GM23338 (cell line): ENCODE results near the gene ADI1. TPM values are rescaled to one million over a fixed set of nuclear protein-coding genes. Genes with fewer than 3 reads are reported as not detected.

ENCODE experiments used
- ATAC-seq: fragments of 200-7000 bp; cut with Tn5 transposase; 3 replicates; pipeline ENCODE4 v1.9.1; 2020
- DNase-seq: peaks from one replicate; pipeline ENCODE4 v3.0.0-alpha.2; 2015; ENCODE audit warnings: low spot score
- H2AFZ ChIP-seq: fragments of 200-600 bp; sonication (generic); 2 replicates; pipeline ENCODE4 v1.8.0; 2016; ENCODE audit warnings: antibody characterized with exemption, mild to moderate bottlenecking, moderate library complexity
- H3F3A ChIP-seq: fragments of 200-600 bp; sonication (generic); replicated peaks from 2 replicates; pipeline ENCODE4 v1.8.0; 2017; ENCODE audit warnings: antibody characterized with exemption, mixed run types, low read depth
- H3K27ac ChIP-seq: fragments of 200-600 bp; sonication (generic); 2 replicates; pipeline ENCODE4 v1.6.1; 2016; ENCODE audit warnings: low read depth
- H3K27me3 ChIP-seq: fragments of 200-600 bp; sonication (generic); 2 replicates; pipeline ENCODE4 v1.8.0; 2016; ENCODE audit warnings: mild to moderate bottlenecking, mixed run types, moderate library complexity; ENCODE audit not compliant: insufficient read depth
- H3K36me3 ChIP-seq: fragments of 200-600 bp; sonication (generic); 2 replicates; pipeline ENCODE4 v1.8.0; 2016; ENCODE audit warnings: mild to moderate bottlenecking; ENCODE audit not compliant: insufficient read depth
- H3K4me1 ChIP-seq: fragments of 200-600 bp; sonication (generic); 2 replicates; pipeline ENCODE4 v1.8.0; 2016; ENCODE audit warnings: mild to moderate bottlenecking, moderate library complexity; ENCODE audit not compliant: insufficient read depth
- H3K4me2 ChIP-seq: fragments of 200-600 bp; sonication (generic); 2 replicates; pipeline ENCODE4 v1.7.1; 2017; ENCODE audit warnings: mixed run types
- H3K4me3 ChIP-seq: fragments of 200-600 bp; sonication (generic); 2 replicates; pipeline ENCODE4 v1.6.1; 2016; ENCODE audit warnings: mixed run types
- H3K79me2 ChIP-seq: fragments of 200-600 bp; sonication (generic); replicated peaks from 2 replicates; pipeline ENCODE4 v1.8.0; 2017; ENCODE audit warnings: mild to moderate bottlenecking; ENCODE audit not compliant: insufficient read depth
- H3K9me2 ChIP-seq: fragments of 200-600 bp; sonication (generic); 2 replicates; pipeline ENCODE4 v1.8.0; 2017; ENCODE audit not compliant: insufficient read depth
- H4K20me1 ChIP-seq: fragments of 200-600 bp; sonication (generic); replicated peaks from 2 replicates; pipeline ENCODE4 v1.8.0; 2017; ENCODE audit warnings: mild to moderate bottlenecking; ENCODE audit not compliant: insufficient read depth
- H3K27ac Mint-ChIP-seq: 2 replicates; pipeline ENCODE4 v1.8.0; 2020; ENCODE audit warnings: inconsistent platforms, mild to moderate bottlenecking, moderate library complexity, mixed read lengths
- H3K27me3 Mint-ChIP-seq: 3 replicates; pipeline ENCODE4 v1.8.0; 2022; ENCODE audit warnings: low read depth, mild to moderate bottlenecking, moderate library complexity, mixed read lengths, inconsistent platforms; ENCODE audit not compliant: insufficient read depth, poor library complexity
- H3K36me3 Mint-ChIP-seq: 3 replicates; pipeline ENCODE4 v1.8.0; 2021; ENCODE audit warnings: low read depth, mild to moderate bottlenecking, inconsistent platforms, moderate library complexity, mixed read lengths
- H3K4me1 Mint-ChIP-seq: 3 replicates; pipeline ENCODE4 v1.8.0; 2020; ENCODE audit warnings: mild to moderate bottlenecking, inconsistent platforms, mixed read lengths
- H3K4me3 Mint-ChIP-seq: 3 replicates; pipeline ENCODE4 v1.8.0; 2021; ENCODE audit warnings: moderate library complexity, mild to moderate bottlenecking, inconsistent platforms, mixed read lengths
- H3K9me3 Mint-ChIP-seq: 3 replicates; pipeline ENCODE4 v1.8.0; 2020; ENCODE audit warnings: moderate library complexity, mild to moderate bottlenecking, inconsistent platforms, mixed read lengths
- ETS1 ChIP-seq: IDR thresholded peaks from 2 replicates; pipeline ENCODE4 v1.6.1; 2016; ENCODE audit warnings: antibody characterized with exemption
- NANOG ChIP-seq: IDR thresholded peaks from 2 replicates; pipeline ENCODE4 v1.6.1; 2016; ENCODE audit warnings: antibody characterized with exemption, borderline replicate concordance
- REST ChIP-seq: IDR thresholded peaks from one replicate; pipeline ENCODE4 v1.6.1; 2018; ENCODE audit warnings: antibody characterized with exemption; ENCODE audit not compliant: unreplicated experiment
- ZNF114 ChIP-seq: fragments of 250-450 bp; sonication (Bioruptor Pico); IDR thresholded peaks from 2 replicates; pipeline ENCODE4 v1.5.0; 2020; ENCODE audit warnings: mild to moderate bottlenecking, moderate library complexity
- ZNF331 ChIP-seq: fragments of 250-450 bp; sonication (Bioruptor Pico); IDR thresholded peaks from 2 replicates; pipeline ENCODE4 v1.5.0; 2020; ENCODE audit warnings: low read depth, mild to moderate bottlenecking, moderate library complexity
- ZNF462 ChIP-seq: fragments of 250-450 bp; sonication (Bioruptor Pico); IDR thresholded peaks from 2 replicates; pipeline ENCODE4 v1.5.0; 2020; ENCODE audit warnings: mild to moderate bottlenecking, moderate library complexity
- polyA plus RNA-seq: library from polyadenylated mRNA; unstranded; fragments of >200 nt; fragmentation: Nextera tagmentation; extraction: Ambion mirVana; gene quantifications from 2 replicates; pipeline ENCODE4 v1.2.1, GENCODE V29; 2016
- total RNA-seq: library from RNA; depleted of rRNA; stranded (reverse); fragments of >200 nt; shearing (Covaris generic); gene quantifications from 2 replicates; pipeline ENCODE4 v1.2.3, GENCODE V29; 2014

Gene ADI1
- total and polyA plus RNA-seq, 2 experiments from 2014 or later: 16.3 to 31.9 TPM

- TF ChIP-seq ETS1 (no peak), ZNF331 (CRISPR knock-in tag) (no peak)
Measured at GRCh38 chr2:3543023-3543683, 23.8 kb upstream of the ADI1 start (continued).

GRCh38 chr2:3542107-3542506, 22.8 kb upstream of the ADI1 start:
- H3K27ac Mint-ChIP-seq: no peak overlapping the region
- Histone ChIP-seq H3K79me2 (peaks cover 34% of the 10 kb centered on the region), H3K27me3 (no peaks in the 10 kb centered on the region), H3K4me2 (no peak overlapping the region), H3K4me3 (no peak overlapping the region), H2AFZ (no peak overlapping the region), H3K4me1 (no peaks in the 10 kb centered on the region), H3K36me3 (peaks cover 48% of the 10 kb centered on the region), H3K27ac (no peak overlapping the region), H4K20me1 (peaks cover 19% of the 10 kb centered on the region), H3F3A (0 out of 2 replicates have a peak, but pooled peaks cover 8% of the 10 kb centered on the region), H3K9me2 (no peaks in the 10 kb centered on the region)
- H3K4me3 Mint-ChIP-seq: no peak overlapping the region
- ATAC-seq (no peak), DNase-seq (no peak)
- peaks cover 3% of the 10 kb centered on the region for H3K27me3 Mint-ChIP-seq
- no peaks in the 10 kb centered on the region for H3K4me1 Mint-ChIP-seq
- H3K9me3 Mint-ChIP-seq: no peaks in the 10 kb centered on the region
- peaks cover 77% of the 10 kb centered on the region for H3K36me3 Mint-ChIP-seq
- TF ChIP-seq ZNF462 (no peak), NANOG (no peak), REST (no peak), ZNF114 (CRISPR knock-in tag) (no peak)
